ENCODE measurements around the gene PHF23.

DNA sequence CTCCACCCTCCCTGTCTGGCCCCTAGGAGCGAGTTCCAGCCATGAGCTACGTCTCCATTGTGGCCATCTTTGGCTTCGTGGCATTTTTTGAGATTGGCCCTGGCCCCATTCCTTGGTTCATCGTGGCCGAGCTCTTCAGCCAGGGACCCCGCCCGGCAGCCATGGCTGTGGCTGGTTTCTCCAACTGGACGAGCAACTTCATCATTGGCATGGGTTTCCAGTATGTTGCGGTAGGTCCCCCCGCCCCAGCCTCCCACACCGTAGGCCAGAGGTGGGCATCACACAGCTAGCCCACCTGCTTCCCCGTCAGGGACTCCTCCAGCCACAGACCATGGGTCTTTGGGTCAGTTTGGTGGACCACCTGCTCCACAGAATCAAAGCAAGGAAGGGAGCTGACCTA, 46.4 kb upstream of the PHF23 start:
- no peak for TF ChIP-seq POLR2A (IDR thresholded peaks at IDR 0.05)
- TF ChIP-seq, protein P1, sequence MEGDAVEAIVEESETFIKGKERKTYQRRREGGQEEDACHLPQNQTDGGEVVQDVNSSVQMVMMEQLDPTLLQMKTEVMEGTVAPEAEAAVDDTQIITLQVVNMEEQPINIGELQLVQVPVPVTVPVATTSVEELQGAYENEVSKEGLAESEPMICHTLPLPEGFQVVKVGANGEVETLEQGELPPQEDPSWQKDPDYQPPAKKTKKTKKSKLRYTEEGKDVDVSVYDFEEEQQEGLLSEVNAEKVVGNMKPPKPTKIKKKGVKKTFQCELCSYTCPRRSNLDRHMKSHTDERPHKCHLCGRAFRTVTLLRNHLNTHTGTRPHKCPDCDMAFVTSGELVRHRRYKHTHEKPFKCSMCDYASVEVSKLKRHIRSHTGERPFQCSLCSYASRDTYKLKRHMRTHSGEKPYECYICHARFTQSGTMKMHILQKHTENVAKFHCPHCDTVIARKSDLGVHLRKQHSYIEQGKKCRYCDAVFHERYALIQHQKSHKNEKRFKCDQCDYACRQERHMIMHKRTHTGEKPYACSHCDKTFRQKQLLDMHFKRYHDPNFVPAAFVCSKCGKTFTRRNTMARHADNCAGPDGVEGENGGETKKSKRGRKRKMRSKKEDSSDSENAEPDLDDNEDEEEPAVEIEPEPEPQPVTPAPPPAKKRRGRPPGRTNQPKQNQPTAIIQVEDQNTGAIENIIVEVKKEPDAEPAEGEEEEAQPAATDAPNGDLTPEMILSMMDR (IDR thresholded peaks at IDR 0.05) = no peak

Data from thyroid gland (tissue), 4 donors.